ENCODE results near the gene SGIP1.
"Not testable (repeated sequence)": the region's sequence is repeated elsewhere in the genome, so short reads cannot be mapped to it uniquely, and the experiment has no call there.

The SGIP1 gene

DNA sequence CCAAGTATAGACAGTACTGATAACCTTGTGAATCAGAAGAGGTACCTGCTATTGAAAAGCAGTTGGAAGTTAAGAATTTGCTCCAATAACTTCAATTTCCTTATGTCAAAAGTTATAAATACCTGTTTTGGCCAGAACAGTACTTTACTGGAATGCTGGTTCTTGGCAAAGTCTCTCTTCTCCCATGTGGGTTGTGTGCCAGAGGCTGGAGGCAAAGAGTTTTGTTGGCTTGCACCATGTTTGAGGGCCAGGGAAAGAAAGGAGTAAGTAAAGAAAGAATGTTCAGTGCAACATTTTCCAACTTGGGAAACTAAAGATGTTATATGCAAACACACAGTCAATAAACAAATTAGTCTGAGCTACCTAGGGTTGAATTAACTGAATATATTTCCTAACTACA, 151.3 kb downstream of the SGIP1 start:
- no peak for DNase-seq

DNA sequence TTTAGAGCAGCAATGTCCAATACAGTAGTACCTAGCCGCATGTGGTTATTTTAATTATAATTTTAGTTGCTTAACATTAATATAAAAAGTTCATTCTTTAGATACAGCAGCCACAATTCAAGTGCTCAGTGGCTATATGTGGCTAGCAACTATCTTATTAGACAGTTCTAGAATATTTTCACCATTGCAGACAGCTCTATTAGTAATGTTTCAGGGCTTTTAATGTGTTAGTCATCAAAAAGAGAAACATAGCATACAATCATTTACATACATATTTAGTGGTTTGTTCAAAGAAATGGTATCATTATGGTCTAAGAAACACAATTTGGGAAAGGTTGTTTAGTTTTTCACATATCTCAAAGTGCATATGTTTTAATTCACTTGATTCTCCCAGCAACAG, 151.7 kb downstream of the SGIP1 start:
- no peak for DNase-seq

DNA sequence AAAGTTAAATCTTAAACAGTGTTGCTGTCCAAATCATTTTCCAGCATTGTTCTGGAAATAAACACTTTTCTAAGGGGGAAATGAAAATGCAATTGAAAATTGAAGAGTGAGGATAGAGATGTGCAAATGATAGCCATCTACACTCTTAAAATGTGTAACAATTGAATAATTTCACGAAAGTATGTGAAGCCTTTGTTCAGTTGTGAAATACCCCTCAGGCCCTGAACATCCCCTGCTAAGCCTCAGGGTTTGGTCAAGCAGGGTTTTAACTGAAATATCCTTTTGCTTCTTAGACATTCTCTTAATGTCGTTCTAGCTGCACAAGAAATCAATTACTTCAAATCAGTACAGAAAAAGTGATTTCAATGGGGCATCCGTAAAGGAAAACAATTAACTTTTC, 152.5 kb downstream of the SGIP1 start:
- DNase-seq = no peak

DNA sequence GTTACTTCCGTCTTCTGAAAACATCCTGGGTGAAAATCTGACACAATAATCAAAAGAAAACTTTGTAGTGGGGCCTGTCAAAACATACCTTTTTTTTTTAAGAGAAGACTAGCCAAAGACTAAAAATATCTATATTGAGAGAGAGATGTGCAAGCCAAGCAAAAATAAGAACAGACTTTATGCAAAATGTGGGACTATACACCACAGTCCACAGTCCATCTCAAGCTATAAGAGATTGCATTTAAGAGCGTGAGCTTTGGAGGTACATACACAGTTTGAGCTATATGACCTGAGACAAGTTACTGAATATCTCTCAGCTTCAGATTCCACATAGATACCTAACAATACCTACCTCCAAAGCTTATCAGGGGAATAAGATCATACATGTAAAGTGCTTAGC, 153.4 kb downstream of the SGIP1 start:
- no peak for DNase-seq

DNA sequence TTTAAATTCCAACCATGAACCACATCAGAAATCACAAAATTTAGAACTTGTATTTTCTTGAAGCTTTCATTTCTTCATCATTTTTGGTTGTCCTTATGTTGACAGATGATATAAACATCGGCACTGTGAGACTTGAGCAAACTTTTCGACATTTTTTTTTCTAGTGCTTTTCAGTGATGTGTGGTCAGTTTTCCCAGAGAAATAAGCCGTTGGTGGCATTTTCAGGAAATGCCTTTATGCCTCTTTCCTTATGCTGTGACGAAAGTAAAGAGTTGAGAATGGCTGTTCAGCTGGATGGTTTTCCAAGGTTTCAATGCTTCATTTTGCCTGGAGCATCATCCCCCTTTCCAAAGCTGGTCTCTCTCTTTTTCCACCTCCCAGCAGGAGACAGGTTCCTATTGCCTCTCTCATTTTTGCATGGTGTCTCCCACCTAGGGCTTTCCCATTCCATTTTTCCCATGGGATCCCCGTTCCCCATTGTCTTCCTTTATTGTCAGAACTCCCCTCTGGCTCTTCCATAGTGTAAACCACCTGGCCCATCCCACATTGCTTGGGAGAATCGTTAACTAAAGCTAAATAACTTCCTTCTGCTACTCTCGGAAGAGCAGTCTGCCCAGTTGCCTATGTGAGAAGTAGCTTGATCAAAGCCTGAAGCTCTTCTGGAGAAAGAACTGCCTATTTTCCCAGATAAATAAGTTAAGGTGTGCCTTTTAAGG, 156.9 kb downstream of the SGIP1 start:
- no peak for DNase-seq

DNA sequence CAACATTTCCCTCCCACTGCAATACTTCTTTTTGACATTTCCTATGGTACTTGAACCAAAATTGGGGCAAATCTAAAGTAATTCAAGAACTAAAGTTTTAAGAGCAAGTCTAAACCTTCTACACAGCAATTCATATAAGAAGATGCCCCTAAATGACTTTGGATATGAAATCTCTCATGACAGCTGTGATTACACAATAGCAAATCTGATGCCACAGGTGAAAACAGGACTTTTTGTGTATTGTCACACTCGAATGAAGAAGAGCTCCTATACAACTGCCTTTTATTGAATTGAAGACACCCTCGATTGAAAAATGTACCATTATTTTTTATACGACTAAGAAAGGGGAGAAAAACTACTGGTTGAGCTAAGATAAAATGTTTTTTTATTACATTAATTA, 158.7 kb downstream of the SGIP1 start:
- DNase-seq = no peak

DNA sequence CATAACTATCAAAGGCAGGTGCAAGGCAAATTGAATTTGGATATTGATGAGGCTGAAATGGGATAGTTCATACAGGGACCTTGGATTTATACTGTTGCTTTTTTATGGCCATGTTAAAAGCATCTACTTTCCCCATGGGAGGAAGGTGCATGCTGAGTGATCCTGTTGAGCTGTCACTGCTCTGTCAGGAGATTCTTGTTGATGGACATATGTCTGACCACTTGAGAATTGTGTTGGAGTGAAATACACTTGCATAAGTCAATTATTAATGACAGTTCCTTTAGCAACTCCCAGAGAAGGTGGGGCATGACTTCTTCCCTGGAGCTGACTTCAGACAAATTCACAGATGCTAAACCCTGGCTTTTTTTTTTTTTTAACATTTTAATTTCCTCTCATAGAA, 159.9 kb downstream of the SGIP1 start:
- DNase-seq = no peak

DNA sequence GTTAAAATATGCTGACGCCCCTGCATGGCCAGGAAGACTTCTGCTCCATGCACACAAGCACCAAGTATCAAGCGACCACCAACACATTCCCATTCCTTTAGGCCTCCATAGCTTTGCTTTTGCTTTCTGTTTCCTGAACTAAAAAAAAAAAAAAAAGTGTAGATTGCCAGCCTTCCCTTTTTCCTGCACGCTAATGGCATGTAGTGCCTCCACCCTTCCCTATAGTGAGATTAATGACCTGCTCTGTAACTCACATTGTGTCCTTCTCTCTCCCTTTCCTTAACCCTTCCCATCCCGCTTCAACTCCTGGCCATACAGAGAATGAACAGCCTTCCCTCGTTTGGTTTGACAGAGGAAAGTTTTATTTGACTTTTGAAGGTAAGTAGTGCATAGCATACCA, 161.2 kb downstream of the SGIP1 start:
- DNase-seq = no peak

DNA sequence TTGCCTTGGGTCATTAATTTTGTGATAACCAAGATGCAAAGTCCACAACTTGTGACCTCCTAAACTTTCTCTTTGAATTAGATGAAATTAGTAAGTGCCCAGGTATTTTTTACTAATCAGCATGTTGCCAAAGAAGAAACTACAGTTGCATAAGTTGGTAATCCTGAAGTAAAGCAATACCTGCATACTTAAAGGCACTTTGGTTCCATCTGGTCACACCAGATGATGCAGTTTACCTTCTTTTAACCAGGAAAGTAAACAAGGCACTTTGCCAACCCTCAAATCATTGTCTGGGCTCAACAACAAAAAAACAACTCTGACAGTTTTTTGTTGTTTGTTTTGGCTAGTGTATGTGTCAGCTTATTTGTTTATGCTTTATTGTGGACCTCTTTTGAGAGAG, 162.8 kb downstream of the SGIP1 start:
- no peak for DNase-seq

DNA sequence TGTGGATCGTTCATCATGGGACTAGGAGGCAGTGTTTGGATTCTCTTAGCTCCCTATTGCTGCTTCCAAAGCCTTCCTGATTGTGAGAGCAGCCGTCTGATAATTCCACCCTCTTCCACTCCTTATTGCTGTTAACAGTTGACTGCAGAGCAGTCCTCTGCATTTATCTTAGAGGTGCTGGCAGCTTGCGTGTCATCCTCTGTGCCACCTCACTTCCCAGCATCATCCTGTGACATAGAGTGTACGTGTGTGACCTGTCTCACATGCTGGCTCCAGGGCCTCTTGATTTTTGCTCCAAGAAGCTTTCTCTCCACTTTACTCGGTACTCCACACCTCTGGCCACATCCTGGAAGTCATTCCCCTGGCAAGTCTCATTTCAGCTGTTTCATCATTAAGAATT, 165.3 kb downstream of the SGIP1 start:
- DNase-seq = no peak

DNA sequence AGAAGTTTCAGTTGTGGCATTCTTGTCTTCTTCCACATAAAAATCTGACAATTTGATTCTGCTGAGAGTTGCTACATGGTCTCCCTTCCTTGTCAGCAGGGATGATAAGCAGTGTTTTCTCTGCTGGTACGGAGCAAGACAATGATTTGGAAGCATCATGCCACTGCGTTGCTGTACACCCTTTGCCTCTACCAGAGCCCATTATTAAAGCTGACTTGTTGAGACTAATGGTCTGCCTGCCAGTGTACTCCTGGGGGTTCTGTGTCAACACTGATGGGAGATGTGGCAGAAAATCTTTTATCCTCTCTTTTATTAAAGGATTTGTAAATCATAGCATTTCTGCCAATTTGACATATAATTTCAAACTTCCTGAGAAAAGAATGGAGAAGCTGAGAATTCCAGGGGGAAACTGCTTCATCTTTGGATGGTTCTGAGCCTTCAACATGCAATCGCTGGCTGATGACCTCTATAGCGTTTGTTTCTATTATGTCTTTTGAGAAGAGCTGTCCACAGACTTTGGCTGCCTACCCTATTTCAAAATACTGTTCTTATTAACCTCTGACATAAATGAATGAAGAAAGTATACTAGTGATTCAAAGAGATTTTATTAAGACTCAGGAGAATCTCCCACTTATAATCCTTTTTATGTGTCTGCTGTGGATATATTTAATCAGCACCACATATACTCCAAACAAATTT, 170.4 kb downstream of the SGIP1 start:
- no peak for DNase-seq

DNA sequence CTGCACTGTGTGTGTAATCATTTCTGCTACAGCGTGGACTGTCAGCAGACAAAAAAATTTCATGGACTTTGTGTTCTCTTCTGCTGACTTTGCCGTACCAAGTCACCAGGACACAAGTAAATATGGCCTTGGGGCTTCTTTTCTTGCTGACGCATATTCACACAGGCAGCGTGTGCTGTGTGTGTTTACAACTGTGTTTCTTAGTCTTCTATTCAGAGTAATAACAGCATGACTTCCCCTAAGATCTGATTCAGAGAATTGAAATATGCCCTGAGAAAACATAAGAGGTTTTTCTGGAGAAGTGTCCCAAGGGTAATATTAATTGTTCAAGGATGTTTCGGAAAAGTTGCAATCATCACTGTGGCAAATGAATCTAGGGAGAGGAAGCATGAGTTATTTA, 171.2 kb downstream of the SGIP1 start:
- DNase-seq = no peak

DNA sequence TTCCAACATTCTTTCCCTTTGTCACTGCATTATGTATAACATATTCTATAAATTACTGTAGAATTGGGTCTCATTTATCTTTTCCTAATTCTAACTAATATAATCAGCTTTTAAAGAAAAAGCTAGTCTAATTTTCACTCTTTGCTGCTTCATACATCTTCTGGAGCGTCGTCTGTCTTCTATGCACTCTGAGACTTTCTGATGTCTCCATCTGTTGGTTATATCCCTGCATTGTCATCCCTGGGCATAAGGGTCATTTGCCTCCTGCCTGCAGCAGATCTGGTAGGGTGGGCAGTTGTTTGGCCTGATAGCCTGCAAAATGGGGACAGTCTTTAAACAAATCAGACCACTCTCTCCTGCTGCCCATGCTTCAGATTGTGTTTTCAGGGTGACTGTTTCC, 177.5 kb downstream of the SGIP1 start:
- no peak for DNase-seq

DNA sequence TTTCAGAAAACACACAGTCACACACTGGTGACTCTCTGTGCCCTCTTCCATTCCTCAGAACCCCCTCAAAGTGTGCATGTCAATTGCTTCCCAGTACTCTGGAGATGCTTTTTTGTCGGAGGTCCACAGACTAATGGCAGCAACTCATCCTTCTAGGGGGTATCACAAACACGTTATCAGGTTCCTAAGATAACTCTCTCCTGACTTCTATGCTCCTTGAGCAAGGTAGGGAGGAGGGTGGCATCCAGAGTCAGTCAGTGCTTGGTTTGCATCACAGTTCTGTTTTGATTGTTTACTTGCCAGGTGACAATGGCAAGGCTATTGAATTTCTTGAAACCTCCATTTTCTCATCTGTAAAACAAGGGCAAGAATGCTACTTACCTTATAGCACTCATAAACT, 178.9 kb downstream of the SGIP1 start:
- DNase-seq = no peak

DNA sequence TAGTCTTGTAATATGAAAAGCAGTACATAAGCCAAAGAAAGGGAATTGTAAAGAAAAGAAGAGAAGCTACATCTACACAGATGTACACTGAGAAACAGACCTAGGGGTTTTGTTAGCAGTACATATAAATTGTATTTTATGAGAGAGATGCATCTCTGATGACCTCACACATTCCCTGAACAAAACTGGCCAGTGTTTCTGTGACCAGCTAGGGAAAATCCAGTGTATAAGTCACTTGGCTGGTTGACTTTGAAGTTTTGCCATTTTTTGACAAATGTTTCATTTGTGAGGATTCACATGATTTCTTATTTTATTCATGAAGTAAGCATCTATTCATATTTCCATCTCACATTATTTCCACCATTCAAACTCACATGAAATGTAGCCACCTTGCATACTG, 190.0 kb downstream of the SGIP1 start:
- DNase-seq = no peak

DNA sequence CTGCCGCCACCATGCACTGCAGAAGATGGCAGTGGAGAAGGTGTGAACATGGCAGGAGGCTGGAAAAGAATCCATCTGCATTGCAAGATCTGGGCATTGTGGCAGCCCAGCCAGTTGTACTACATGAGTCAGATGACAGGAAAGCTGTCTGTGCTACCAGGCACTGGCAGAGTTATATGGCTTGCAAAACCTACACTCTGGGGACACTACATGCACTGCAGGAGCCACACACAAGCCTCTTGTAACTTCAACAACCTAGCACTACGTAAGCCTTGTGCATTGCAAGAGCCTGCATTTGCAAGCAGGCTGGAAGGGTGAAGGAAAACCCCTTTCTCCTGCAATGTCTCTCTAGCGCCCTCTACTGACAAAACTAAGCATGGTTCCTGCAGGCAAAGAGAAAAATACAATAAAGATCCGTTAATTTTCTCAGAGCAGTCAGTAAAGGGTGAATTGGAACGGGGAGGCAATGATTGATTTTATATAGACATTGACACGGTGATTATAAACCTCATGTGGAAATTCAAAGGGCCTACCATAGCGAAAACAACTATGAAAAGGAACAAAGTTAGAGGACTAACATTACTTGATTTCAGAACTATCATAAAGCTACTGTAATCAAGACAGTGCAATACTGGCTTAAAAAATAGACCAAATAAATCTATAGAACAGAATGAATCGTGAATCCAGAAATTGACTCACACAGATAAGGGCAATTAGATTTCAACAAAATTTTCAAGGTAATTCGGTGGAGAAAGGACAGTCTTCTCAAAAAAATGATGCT, 192.1 kb downstream of the SGIP1 start:
- no peak for DNase-seq

DNA sequence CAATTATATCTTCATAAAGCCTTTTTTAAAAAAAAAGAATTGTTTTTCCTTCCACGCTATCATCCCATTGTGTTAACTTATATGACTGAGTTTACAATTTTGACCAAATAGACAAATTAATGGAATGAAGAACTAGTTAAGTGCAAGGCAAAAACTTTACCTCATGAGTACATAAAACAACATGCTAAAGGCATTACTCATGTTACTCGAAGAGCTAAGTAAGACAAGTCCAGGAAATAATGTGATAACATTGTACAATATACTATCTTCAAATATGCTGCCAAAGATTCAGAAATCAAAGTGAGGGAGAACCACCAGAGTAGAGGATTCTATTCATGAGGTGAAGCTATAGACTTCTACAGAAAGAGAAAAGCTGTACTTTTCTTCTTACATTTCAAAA, 194.1 kb downstream of the SGIP1 start:
- DNase-seq = no peak

DNA sequence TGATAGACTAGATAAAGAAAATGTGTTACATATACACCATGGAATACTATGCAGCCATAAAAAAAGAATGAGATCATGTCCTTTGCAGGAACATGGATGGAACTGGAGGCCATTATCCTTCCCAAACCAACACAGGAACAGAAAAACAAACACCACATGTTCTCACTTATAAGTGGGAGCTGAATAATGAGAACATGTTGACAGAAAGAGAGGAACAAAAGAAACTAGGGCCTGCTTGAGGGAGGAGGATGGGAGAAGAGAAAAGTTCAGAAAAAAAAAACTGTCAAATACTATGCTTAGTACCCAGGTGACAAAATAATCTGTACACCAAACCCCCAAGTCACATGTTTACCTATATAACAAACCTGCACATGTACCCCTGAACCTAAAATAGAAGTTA, 194.8 kb downstream of the SGIP1 start:
- DNase-seq = not testable (repeated sequence)

DNA sequence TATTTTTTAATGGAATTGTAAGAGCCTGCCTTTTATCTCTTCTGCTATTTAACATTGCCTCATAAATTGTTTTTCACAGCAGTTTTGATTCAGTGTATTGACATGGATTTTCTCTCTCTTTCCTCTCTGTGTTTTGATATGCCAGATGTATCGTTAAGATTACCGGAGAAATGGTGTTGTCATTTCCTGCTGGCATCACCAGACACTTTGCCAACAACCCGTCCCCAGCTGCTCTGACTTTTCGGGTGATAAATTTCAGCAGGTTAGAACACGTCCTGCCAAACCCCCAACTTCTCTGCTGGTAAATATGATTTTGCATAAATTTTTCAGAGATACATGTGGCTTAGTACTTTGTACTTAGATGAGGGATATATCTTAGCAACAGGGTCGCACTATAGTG, 195.2 kb downstream of the SGIP1 start:
- DNase-seq = no peak

DNA sequence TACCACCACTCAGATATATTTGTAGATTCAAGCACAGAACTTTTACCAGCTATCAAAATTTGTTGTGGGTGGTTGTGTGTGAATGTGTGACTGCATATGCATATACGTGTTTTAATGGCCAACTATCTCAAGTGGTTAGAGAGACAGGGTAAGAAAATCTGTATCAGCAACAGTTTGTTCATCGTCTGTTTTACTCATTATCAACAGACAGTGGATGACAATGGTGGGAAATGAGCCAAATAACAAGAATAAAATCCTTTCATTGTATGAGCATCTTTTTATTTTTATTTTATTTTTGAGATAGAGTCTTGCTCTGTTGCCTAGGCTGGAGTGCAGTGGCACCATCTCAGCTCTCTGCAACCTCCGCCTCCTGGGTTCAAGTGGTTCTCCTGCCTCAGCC, 195.6 kb downstream of the SGIP1 start:
- no peak for DNase-seq

DNA sequence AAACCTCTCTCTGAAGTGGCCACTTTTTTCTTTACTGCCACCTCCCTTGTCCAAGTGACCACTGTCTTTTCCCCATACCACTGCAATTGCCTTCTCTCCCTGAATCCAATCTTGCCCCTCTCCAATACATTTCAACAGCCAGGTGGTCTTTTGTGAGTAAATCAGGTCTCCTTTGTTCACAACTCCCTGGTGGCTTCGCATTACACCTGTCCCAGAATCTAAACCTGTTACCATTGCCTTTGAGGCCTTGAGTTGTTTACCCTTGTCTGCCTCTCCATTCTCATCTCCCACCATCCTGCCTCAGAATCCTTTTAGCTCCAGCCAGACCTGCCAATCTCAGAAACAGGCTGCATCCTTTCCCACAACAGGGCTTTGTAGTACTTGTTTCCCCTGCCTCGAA, 196.5 kb downstream of the SGIP1 start:
- DNase-seq = no peak

DNA sequence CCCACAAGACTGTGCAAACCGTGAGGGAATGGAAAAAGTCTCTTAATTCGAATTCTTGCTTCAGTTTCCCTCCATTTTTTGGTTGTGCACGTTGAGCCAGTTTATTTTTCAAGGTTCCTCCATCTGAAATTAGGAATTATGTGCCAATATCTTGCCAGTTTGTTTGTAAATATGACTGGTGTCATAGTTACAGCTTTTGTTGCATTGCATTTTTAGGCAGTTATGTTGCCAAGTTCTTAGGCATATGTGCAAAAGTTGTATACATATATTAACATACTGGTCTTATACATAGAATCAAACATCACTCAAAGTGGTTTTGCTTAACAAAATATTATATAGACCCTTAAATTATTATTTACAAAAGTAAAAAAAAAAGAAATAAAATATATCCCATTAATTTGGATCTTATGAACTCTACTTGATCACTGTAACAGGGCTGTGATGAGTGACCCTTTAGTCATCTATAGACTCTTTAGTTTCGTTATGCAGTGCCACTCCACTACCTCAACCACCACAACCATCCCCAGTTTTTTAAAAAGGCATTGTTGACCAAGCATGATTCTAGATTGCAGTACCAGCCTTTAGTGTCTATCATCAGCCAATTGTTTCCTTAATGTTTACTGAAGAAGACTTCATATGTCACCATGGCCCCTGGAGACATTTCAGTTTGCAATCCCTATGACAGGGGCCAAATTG, 197.4 kb downstream of the SGIP1 start:
- no peak for DNase-seq

DNA sequence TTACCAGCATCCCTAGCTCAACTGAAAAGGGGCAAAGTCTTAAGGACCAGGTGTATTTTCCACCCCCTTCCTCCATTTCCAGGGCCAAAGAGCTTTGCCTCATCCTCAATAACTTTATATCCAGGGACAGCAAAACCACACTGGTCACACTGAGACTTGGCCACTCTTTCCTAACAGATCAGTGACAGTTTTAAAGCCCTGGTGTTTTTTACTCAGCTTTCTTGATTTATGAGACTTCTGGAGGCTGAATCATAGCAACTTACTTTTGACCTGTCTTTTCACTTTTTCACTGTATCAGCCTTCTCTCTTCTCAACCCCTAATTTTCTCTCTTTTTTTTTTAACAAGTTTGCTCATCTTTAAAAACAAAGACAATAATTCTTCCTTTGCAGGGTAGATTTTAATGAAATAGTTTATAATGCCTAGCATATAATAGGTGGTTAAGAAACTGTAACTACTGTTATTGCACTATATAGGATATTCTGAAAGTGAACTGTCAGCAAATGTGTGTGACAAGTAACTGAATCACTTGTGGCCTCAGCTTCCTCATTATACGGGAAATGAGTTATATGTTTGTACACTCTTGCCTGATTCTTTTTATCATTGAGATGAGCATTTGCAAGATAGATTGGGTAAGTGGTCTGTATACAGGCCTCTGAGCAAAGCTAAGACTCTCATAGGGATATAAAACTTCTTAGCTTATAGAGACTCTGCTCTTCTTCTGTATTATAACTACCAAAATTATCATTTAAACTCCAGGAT, 198.6 kb downstream of the SGIP1 start:
- DNase-seq = no peak

Data from NCI-H524 treated with DMSO at 0.1 percent for 48 hours (cell line).